CD4-positive, alpha-beta T cell (primary cell): ENCODE results near the gene RUNX1. TPM values are rescaled to one million over a fixed set of nuclear protein-coding genes. Genes with fewer than 3 reads are reported as not detected.
A peak's percentile ranks its signal among the peaks of the same experiment; 100 is the strongest.

ENCODE experiments used
- ATAC-seq: fragments of 200-7000 bp; cut with Tn5 transposase; one replicate; pipeline ENCODE4 v1.10.0; 2022; ENCODE audit warnings: mild to moderate bottlenecking; ENCODE audit not compliant: poor library complexity
- CTCF ChIA-PET: fragments of 350-600 bp; sonication (Branson Sonifier 250); formaldehyde crosslinking; loops from one replicate; lab custom pipeline; 2021; ENCODE audit warnings: antibody characterized with exemption, inconsistent platforms; lab: Charles Lee
- POLR2A ChIA-PET: fragments of 350-600 bp; sonication (Branson Sonifier 250); formaldehyde crosslinking; loops from one replicate; lab custom pipeline; 2021; ENCODE audit warnings: antibody characterized with exemption, inconsistent platforms; lab: Charles Lee
- DNase-seq, 14 experiments: peaks; one replicate each; pipeline ENCODE4 v3.0.0-alpha.2; 2013 to 2020; ENCODE audit warnings: mixed read lengths in 2 of 14
- H3K27ac ChIP-seq, 2 donors: one replicate each; pipeline versions ENCODE4 v1.5.1 to v1.7.0; 2013; ENCODE audit warnings: low read length in 2 of 2, low read depth in 1 of 2, mild to moderate bottlenecking in 1 of 2
- H3K27me3 ChIP-seq, 2 experiments: 1 replicate in 1 of 2; 2 replicates in 1 of 2; pipeline versions ENCODE4 v1.6.1 to v1.7.0; 2013; ENCODE audit warnings: low read length in 2 of 2, control low read depth in 1 of 2, mild to moderate bottlenecking in 1 of 2, moderate library complexity in 1 of 2; ENCODE audit not compliant: insufficient read depth in 2 of 2, control insufficient read depth in 1 of 2
- H3K36me3 ChIP-seq: one replicate; pipeline ENCODE4 v1.6.1; 2013; ENCODE audit warnings: low read length, control low read depth; ENCODE audit not compliant: insufficient read depth
- H3K4me1 ChIP-seq: one replicate; pipeline ENCODE4 v1.6.1; 2013; ENCODE audit warnings: low read length, control low read depth; ENCODE audit not compliant: insufficient read depth
- H3K4me3 ChIP-seq: one replicate; pipeline ENCODE4 v1.5.1; 2013; ENCODE audit warnings: mild to moderate bottlenecking, low read length, moderate library complexity
- H3K9me3 ChIP-seq, 2 experiments: 1 replicate in 1 of 2; 2 replicates in 1 of 2; pipeline versions ENCODE4 v1.6.1 to v1.7.0; 2013; ENCODE audit warnings: low read length in 2 of 2, mild to moderate bottlenecking in 2 of 2, control low read depth in 1 of 2, moderate library complexity in 1 of 2; ENCODE audit not compliant: control insufficient read depth in 1 of 2, insufficient read depth in 1 of 2
- H3K27ac Mint-ChIP-seq: one replicate; pipeline ENCODE4 v1.8.0; 2020; ENCODE audit warnings: mixed read lengths
- H3K27me3 Mint-ChIP-seq: one replicate; pipeline ENCODE4 v1.8.0; 2021; ENCODE audit warnings: mixed read lengths
- H3K36me3 Mint-ChIP-seq: one replicate; pipeline ENCODE4 v1.8.0; 2021; ENCODE audit warnings: low read depth, mixed read lengths
- H3K4me1 Mint-ChIP-seq: one replicate; pipeline ENCODE4 v1.8.0; 2021; ENCODE audit warnings: low read depth, mixed read lengths
- H3K4me3 Mint-ChIP-seq: one replicate; pipeline ENCODE4 v1.8.0; 2020; ENCODE audit warnings: mild to moderate bottlenecking, mixed read lengths
- H3K9me3 Mint-ChIP-seq: one replicate; pipeline ENCODE4 v1.8.0; 2020; ENCODE audit warnings: mixed read lengths
- intact Hi-C, 2 experiments: fragments of 100-400 bp; cut with DNase I in 1 of 2; cut with micrococcal nuclease in 1 of 2; formaldehyde crosslinking; loops; one replicate each; pipeline versions ENCODE4 v1.15.1 to v1.9.0; 2023 to 2025; cut with DNase I, micrococcal nuclease
- total RNA-seq, 174 experiments: library from RNA in 2 of 174; stranded (reverse) in 2 of 174; gene quantifications; one replicate each; pipeline ENCODE4 v1.2.3 and lab custom pipeline; 2021 to 2026
- TF ChIP-seq, protein P1 (sequence below): fragments of 200-600 bp; IDR thresholded peaks from one replicate; pipeline ENCODE4 v1.8.0; 2022; ENCODE audit warnings: antibody characterized with exemption, mild to moderate bottlenecking

RUNX1 gene
- total RNA-seq, 2 experiments from 2014 or later: 71.7 to 74.3 TPM

- H3K9me3 Mint-ChIP-seq: no peaks in the 10 kb centered on the region
- TF ChIP-seq, protein P1, sequence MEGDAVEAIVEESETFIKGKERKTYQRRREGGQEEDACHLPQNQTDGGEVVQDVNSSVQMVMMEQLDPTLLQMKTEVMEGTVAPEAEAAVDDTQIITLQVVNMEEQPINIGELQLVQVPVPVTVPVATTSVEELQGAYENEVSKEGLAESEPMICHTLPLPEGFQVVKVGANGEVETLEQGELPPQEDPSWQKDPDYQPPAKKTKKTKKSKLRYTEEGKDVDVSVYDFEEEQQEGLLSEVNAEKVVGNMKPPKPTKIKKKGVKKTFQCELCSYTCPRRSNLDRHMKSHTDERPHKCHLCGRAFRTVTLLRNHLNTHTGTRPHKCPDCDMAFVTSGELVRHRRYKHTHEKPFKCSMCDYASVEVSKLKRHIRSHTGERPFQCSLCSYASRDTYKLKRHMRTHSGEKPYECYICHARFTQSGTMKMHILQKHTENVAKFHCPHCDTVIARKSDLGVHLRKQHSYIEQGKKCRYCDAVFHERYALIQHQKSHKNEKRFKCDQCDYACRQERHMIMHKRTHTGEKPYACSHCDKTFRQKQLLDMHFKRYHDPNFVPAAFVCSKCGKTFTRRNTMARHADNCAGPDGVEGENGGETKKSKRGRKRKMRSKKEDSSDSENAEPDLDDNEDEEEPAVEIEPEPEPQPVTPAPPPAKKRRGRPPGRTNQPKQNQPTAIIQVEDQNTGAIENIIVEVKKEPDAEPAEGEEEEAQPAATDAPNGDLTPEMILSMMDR: no peak
- H3K4me1 Mint-ChIP-seq: peaks cover 99% of the 10 kb centered on the region
- Histone ChIP-seq H3K4me1 (peaks cover 51% of the 10 kb centered on the region), H3K27me3 (no peaks in the 10 kb centered on the region), H3K36me3 (peaks cover 8% of the 10 kb centered on the region), H3K9me3 (no peaks in the 10 kb centered on the region), H3K27ac (no peak overlapping the region), H3K4me3 (no peak overlapping the region)
- peak overlapping the region; percentile 5 for H3K4me3 Mint-ChIP-seq
- ChIA-PET POLR2A (interaction anchor here (0.9 to 1.6 kb wide), 3 partner anchors 9 to 81 kb away, joined by 3 to 4 read pairs (median 3); no protein-coding TSS in a partner anchor), CTCF (interaction anchor here (1.2 to 2.4 kb wide), 2 partner anchors 12 to 51 kb away, joined by 4 to 8 read pairs; no protein-coding TSS in a partner anchor)
- H3K27ac Mint-ChIP-seq: peak overlapping the region; percentile 53
- no peak for DNase-seq
- H3K27me3 Mint-ChIP-seq: no peaks in the 10 kb centered on the region
- H3K36me3 Mint-ChIP-seq: peaks cover 10% of the 10 kb centered on the region
- no peak for ATAC-seq
- intact Hi-C loops: no loop called here
Measured at GRCh38 chr21:34941162-34941561, 107.9 kb downstream of the RUNX1 start.

GRCh38 chr21:34939673-34940331 is 109.3 kb downstream of the RUNX1 start:
- H3K27me3 ChIP-seq: no peaks in the 10 kb centered on the region
- no peaks in the 10 kb centered on the region for H3K9me3 Mint-ChIP-seq
- H3K27ac ChIP-seq: no peak overlapping the region
- H3K9me3 ChIP-seq: no peaks in the 10 kb centered on the region
- peaks cover 49% of the 10 kb centered on the region for H3K4me1 ChIP-seq
- peak overlapping the region; percentile 36 for H3K4me3 Mint-ChIP-seq
- H3K36me3 Mint-ChIP-seq: peaks cover 4% of the 10 kb centered on the region
- ChIA-PET POLR2A (no interaction called here), CTCF (no interaction called here)
- H3K27ac Mint-ChIP-seq: peak overlapping the region; percentile 53
- DNase-seq: no peak
- intact Hi-C loops: loop anchor here (5.0 kb wide), 2 partner anchors 32 to 87 kb away; no protein-coding TSS in a partner anchor
- ATAC-seq: no peak
- TF ChIP-seq, protein P1: no peak
- no peak overlapping the region for H3K4me3 ChIP-seq
- H3K4me1 Mint-ChIP-seq: peaks cover 99% of the 10 kb centered on the region
- H3K36me3 ChIP-seq: no peaks in the 10 kb centered on the region
- H3K27me3 Mint-ChIP-seq: no peaks in the 10 kb centered on the region

DNA sequence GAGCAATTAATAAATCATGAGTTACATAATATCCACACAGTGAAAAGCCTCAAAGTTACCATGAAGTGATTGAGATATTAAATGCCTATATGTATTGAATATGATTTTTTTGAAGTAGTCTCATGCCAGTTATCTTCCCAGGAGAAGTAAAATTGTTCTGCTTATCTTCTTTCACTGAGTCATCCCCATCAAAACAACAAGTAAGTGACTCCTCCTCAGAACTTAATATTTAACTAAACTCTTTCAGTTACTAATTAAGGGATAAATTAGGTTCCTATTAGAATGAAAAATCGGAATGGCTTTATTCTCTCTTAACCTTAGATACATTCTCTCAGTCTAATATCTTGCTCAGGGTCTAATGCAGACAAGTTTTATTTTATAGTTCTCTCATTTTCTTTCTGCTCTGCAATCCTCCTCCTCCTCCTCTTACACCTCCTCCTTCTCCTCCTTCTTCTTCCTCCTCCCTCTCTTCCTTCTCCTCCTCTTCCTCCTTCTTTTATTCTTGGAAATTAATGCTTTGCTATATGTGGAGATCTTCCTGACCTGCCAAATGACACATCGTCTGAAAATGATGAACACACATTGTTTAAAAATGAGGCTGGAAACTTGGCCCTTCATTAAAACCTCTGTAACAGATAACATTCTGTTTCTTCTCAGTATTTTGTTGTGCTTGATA is 110.9 kb downstream of the RUNX1 start:
- H3K27ac ChIP-seq: no peak overlapping the region
- H3K36me3 ChIP-seq: no peaks in the 10 kb centered on the region
- Mint-ChIP-seq H3K4me3 (peak overlapping the region; percentile 22), H3K36me3 (peaks cover 4% of the 10 kb centered on the region), H3K27me3 (no peaks in the 10 kb centered on the region), H3K27ac (peak overlapping the region; percentile 53), H3K9me3 (no peaks in the 10 kb centered on the region), H3K4me1 (peaks cover 99% of the 10 kb centered on the region)
- H3K4me3 ChIP-seq: no peak overlapping the region
- H3K4me1 ChIP-seq: peaks cover 56% of the 10 kb centered on the region
- ATAC-seq (no peak), DNase-seq (no peak)
- TF ChIP-seq, protein P1: no peak
- ChIA-PET POLR2A (no interaction called here), CTCF (no interaction called here)
- intact Hi-C loops: loop anchor here (5.0 kb wide), 2 partner anchors 34 to 89 kb away; no protein-coding TSS in a partner anchor
- H3K27me3 ChIP-seq: no peaks in the 10 kb centered on the region
- H3K9me3 ChIP-seq: no peaks in the 10 kb centered on the region
